DMS53 treated with DMSO at 0.1 percent for 48 hours (cell line): ENCODE results near the gene EDIL3.

Experiments
- DNase-seq: peaks from one replicate; lab custom pipeline; 2025; ENCODE audit not compliant: unreplicated experiment; lab: John Stamatoyannopoulos, UW

The EDIL3 gene

GRCh38 chr5:84384604-84385575 lies at the start of gene EDIL3:
Gene EDIL3 (minus strand): TSS chr5:84384880. CDS start chr5:84384374, 506 bp downstream.
- DNase-seq = peak; percentile 21

- DNase-seq = no peak
Measured at GRCh38 chr5:84433461-84433860, 48.8 kb upstream of the EDIL3 start.

GRCh38 chr5:84430863-84431663 lies 46.4 kb upstream of the EDIL3 start:
- DNase-seq = no peak

GRCh38 chr5:84430079-84430478 lies 45.4 kb upstream of the EDIL3 start:
- DNase-seq = no peak

- DNase-seq = no peak
Measured at GRCh38 chr5:84425365-84425881, 40.7 kb upstream of the EDIL3 start.

GRCh38 chr5:84419742-84420141 lies 35.1 kb upstream of the EDIL3 start:
- DNase-seq = no peak

- DNase-seq = no peak
Measured at GRCh38 chr5:84411832-84412605, 27.3 kb upstream of the EDIL3 start.

GRCh38 chr5:84406111-84406510 lies 21.4 kb upstream of the EDIL3 start:
- no peak for DNase-seq

- DNase-seq = no peak
Measured at GRCh38 chr5:84403773-84404172, 19.1 kb upstream of the EDIL3 start.

- no peak for DNase-seq
Measured at GRCh38 chr5:84397385-84397784, 12.7 kb upstream of the EDIL3 start.

- no peak for DNase-seq
Measured at GRCh38 chr5:84393969-84394368, 9.3 kb upstream of the EDIL3 start.

- DNase-seq = no peak
Measured at GRCh38 chr5:84392836-84393235, 8.2 kb upstream of the EDIL3 start.

- no peak for DNase-seq
Measured at GRCh38 chr5:84385705-84386104, 1.0 kb upstream of the EDIL3 start.

GRCh38 chr5:84383816-84384603 lies 670 bp downstream of the EDIL3 start:
- DNase-seq = peak; percentile 11

- no peak for DNase-seq
Measured at GRCh38 chr5:84383296-84383815, 1.3 kb downstream of the EDIL3 start.

GRCh38 chr5:84382363-84383295 lies 2.1 kb downstream of the EDIL3 start:
- DNase-seq = peak; percentile 70

- peak; percentile 77 for DNase-seq
Measured at GRCh38 chr5:84381502-84382362, 2.9 kb downstream of the EDIL3 start.

- peak; percentile 47 for DNase-seq
Measured at GRCh38 chr5:84379749-84380148, 4.9 kb downstream of the EDIL3 start.
